ENCODE results near the gene UPF1.

Gene UPF1

DNA sequence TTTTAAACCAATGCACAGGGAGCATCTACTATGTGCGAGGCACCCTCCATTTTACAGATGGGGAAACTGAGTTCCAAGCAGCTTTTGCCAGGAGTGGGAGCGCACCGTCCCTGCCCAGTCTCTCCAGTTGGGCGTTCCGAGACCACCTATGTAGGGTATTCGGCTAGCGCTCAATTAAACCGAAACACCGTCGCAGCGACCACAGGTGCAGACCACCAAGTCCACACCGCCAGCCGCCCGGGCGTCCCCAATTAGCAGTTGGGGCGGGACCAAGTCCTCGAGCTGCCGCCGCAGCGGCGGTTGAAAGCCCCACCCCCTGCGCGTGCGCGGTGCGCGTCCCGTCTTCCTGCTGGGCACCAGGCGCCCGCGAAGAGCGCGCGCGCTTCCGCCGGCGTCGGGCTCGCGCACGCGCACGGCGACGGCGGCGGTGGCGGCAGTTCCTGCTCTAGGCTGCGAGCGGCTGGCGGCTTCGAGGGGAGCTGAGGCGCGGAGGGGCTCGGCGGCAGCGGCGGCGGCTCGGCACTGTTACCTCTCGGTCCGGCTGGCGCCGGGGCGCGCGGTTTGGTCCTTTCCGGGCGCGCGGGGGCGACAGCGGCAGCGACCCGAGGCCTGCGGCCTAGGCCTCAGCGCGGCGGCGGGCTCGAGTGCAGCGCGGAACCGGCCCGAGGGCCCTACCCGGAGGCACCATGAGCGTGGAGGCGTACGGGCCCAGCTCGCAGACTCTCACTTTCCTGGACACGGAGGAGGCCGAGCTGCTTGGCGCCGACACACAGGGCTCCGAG lies at the start of gene UPF1:
UPF1 (plus strand) TSS at position 436 of the 782 bp plus-strand sequence; CDS start at position 687, 251 bp downstream.
- peak; percentile 98 for DNase-seq (ENCODE audit: low spot score)

DNA sequence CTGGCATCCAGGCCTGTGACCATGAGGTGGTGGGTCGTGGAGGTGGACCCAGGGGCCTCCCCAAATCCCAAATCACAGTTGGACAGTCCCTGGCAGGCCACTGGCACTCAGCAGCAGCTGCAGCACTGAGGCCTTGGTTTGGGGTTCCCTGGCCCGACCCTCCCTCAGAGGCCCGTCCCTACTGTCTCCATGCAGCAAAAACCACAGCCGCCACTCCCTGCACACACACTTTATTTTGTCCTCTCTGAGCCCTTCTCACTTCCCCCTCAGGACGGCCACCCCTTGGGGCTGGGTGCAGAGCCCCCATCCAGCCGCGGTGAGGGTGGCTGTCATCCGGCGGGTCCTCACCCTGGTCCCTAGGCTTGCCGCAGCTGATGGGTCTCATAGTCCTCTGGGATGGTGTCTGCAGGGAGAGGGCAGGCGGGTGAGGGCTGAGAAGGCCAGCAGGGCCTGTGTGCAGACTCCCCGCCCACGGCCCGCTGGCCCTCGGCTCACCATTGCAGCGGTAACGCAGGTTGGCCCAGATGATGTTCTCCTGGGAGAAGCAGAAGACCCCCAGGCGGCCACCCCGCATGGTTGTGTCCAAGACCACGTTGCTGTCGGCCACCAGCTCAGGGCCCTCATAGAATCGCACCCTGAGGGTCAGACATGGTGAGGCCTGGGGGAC lies 49.1 kb upstream of the UPF1 start:
- DNase-seq (ENCODE audit: low spot score), result no peak

DNA sequence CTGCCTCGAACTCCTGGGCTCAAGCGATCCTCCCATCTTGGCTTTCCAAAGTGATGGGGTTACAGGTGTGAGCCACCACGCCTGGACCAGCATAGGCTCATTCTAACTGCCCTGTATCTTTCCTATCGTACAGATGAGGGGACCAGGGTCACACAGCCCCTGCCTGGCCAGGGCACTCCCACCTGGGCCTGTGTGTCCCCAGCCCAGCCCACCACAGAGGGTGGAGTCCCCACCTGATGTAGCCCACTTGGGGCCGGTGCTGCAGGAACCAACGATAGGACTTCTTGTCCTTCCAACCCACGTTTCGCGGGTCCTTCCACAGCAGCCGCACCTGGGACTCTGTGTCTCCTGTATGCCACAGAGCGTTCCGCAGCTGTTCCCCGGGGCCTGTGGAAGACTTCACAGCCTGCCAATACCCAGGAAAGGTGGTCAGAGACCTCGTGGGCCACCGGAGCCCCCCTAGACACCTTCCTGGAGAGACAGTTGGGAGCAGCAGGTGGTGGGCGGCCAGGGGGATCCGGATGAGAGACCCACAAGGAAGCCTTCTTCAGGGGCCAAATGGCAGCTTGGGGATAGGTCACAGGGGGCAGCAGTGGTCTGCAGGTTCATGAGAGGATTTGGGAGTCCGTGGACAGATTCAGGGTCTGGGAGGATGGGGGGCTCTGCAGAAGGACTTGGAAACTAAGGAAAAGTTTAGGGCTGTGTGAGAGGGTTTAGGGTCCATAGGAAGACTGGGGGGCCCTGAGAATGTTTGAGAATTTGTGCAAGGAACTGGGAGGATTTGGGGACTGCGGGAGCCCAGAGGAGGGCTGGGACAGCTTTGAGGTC lies 47.6 kb upstream of the UPF1 start:
- DNase-seq (ENCODE audit: low spot score), result no peak

DNA sequence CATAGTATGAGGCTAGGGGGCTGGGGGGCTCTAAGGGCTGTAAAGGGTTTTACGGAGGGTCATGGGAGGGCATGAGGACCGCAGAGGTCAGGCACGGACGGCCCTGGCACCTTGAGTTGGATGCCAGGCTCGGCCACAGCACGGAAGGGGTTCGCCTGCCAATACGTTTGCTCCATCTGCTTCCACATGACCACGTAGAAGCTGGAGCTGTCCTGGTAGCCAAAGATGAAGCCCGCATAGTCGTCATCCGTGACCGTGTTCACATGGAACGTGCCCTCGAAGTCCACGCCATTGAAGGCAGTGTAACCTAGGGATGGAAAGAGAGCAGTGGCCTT lies 47.0 kb upstream of the UPF1 start:
- peak; percentile 2 for DNase-seq (ENCODE audit: low spot score)

DNA sequence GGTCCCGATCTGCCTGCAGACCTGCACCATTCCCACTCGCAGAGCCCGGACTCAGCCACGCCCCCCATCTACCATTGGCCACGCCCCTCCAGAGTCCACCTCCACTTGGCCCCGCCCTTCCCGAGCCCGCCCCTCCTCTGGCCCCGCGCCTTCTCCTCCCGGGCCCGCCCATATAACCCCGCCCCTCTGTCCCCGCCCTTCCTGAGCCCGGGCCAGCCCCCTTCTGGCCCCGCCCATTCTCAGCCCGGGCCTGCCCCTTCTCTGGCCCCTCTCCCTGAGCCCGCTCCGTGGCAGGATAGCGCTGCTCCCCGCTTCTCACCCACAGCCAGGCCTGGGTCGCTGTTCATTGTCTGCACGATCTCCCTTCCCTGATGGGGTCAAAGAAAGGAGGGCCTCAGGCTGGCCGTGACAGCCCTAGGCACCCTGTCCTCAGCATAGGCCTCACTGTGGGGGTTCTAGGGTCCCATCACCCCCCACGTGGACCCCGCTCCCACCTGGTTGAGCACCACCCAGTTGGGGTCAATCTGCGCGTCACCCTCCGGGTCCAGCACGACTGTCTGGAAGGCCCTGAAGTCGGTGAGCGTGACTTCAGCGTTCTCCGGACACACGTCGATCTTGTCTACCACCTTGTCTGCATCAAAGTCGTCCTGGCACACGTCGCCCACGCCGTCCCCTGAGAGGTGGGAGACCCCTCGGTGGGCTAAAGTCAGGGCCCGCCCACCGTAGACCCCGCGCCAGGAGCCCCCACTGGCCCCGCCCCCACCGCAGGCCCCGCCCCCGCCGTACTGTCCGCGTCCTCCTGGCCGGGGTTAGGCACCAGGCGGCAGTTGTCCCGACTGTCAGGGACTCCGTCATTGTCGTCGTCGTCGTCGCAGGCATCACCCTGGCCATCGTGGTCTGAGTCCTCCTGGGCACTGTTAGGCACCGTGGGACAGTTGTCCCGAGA lies 46.3 kb upstream of the UPF1 start:
- DNase-seq (ENCODE audit: low spot score), result peak; percentile 100

DNA sequence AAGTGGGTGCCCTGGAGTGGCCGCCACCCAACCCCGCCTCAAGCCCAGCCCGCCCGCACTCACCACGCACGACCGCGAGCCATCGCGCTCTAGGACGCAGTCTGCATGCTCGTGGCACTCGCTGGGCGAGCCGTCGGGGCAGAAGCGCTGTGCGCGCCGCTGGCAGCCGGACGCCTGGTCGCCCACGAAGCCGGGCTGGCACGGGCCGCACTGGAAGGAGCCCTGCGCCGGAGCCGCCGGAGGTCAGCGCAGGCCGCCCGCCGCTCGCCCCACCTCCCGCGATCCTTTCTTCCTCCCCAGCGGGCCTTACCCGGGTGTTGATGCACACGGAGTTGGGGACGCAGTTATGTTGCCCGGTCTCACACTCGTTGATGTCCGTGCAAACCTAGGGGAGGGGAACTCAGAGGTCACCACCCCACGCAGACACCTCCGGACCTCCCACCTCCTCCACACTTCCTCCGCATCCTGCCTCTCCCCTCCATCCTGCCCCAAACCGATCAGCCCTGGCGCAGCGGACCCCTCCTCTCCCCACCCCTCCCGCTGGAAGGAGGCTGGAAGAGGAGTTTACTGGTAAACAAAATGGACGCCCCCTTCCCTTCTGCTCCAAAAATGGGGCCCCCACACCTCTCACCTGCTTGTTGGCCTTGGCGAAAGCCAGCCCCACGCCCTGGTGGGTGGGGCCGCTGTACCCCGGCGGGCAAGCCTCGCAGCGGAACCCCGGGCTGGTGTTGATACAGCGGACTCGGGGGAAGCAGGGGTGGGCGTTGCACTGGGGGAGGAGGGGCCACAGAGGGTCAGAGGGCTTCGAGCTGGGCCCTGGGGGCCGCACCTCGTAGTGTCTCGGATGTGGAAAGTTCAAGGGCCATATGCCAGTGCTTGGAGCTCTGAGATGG lies 43.0 kb upstream of the UPF1 start:
- DNase-seq (ENCODE audit: low spot score), result peak; percentile 33

DNA sequence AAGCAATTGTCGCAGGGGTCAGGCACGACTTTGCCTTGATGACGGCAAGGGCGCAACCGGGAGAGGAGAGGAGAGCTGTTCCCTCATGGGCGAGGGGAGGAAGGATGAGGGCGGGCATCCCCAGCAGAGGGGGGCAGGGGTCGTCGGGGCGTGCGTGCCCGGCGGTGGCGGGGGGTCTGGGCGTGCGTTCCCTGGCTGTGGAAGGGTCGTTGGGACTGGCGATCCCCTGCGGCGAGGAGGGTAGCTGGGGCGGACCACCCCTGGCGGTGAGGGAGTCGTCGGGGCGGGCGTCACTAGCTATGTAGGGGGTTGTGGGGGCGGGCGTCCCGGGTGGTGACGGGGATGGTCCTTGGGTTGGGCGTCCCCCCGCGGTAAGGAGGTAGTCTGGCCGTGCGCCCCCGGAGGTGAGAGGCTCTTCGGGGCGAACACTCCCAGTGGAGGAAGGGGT lies 42.3 kb upstream of the UPF1 start:
- peak; percentile 18 for DNase-seq (ENCODE audit: low spot score)

DNA sequence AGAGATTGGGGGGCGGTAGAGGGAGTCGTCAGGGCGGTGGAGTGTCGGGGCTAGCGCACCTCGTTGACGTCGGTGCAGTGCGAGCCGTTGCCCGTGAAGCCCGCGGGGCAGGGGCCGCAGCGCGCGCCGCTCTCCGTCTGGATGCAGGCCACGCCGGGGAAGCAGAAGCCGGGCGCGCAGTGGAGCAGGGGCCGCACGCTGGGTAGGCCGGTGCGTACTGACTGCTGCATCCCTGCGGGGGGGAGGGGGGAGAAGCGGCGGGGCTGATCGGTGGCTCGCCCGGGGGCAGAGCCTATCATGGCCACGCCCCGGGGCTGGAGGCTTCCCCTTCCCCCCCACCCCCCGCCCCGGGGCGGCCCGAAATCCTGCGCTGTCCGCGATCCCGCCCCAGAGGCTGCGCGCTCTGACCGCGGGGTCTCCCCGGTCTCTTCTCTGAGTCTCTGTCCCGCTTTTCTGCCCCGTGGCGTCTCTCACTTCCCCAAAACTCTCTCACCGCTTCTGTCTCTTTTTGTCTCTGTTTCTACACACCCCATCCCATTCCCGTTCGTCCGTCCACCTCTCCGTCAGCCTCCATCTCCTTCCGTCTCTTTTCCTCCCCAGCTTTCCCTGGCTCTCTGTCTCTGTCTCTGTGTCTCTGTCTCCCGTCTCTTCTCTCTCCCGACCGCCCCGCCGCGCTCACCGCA lies 41.7 kb upstream of the UPF1 start:
- peak; percentile 81 for DNase-seq (ENCODE audit: low spot score)

DNA sequence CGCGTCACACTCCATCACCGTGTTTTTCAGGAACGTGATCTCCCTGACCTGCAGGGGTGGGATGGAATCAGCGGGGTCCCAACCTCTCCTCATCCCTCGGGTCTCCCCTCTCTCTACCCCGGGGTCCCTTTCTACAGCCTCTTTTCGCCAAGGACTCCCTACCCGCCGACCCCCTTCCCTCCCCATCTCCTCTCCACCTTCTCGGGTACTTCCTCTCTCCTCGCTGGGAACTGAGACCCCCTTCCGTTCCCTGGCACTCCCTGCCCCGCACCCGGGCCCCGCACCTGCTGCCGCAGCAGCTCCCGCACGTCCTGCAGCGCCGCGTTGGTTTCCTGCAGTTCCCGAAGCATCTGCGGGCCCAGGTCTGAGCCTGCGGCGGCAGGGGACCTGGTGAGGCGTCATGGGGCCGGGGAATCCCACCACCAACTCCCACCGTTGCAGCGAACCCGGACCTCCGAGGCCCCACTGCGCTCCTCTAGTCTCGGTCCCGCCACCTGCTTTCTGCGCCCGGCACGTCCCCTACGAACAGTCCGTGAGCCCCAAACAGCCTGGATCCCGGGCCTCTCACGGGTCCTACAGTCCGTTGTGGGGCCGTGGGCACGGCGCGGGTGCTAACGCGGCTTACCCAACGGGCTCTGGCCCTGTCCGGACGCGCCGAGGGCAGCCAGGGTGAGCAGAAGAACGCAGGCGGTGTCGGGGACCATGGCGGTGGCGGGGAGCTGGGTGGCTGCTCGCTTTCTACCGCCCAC lies 41.0 kb upstream of the UPF1 start, which contains the start of gene COMP:
COMP (minus strand) TSS at position 740 of the 749 bp plus-strand sequence; CDS start at position 704, 36 bp downstream.
- peak; percentile 23 for DNase-seq (ENCODE audit: low spot score)

DNA sequence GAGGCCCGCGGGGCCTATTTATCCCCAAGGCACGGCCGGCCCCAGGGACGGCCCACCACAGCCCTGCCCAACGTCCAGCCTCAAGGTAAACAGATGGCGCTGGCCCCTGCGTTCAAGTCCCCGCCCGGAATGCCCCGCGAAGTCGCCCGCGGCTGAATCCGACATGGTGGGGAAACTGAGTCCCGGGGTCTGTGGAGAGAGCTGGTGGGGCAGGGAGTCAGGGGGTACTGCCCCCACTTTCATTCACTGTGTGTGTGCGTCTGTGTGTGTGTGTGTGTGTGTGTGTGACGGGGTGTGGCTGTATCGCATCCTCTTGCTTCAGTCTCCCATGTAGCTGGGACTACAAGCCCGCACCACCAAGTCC lies 40.5 kb upstream of the UPF1 start:
- DNase-seq (ENCODE audit: low spot score), result no peak

DNA sequence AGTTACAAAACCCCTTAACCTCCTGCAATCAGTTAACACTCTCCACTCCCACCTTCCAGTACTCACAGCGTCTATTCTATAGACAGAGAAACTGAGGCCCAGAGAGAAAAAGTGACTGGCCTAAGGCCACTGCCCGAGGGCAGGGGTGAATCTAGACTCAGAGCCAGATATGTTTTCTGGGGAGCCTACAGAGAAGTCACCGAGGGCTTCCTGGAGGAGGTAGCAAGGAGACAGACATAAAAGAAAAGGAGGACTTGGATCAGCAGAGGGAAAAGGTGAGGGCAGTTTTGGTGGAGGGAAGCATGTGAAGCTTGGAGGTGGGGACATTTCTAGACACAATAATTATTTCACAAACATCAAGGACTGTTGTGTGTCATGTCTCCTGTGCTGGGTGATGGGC lies 39.1 kb upstream of the UPF1 start:
- DNase-seq (ENCODE audit: low spot score), result no peak

DNA sequence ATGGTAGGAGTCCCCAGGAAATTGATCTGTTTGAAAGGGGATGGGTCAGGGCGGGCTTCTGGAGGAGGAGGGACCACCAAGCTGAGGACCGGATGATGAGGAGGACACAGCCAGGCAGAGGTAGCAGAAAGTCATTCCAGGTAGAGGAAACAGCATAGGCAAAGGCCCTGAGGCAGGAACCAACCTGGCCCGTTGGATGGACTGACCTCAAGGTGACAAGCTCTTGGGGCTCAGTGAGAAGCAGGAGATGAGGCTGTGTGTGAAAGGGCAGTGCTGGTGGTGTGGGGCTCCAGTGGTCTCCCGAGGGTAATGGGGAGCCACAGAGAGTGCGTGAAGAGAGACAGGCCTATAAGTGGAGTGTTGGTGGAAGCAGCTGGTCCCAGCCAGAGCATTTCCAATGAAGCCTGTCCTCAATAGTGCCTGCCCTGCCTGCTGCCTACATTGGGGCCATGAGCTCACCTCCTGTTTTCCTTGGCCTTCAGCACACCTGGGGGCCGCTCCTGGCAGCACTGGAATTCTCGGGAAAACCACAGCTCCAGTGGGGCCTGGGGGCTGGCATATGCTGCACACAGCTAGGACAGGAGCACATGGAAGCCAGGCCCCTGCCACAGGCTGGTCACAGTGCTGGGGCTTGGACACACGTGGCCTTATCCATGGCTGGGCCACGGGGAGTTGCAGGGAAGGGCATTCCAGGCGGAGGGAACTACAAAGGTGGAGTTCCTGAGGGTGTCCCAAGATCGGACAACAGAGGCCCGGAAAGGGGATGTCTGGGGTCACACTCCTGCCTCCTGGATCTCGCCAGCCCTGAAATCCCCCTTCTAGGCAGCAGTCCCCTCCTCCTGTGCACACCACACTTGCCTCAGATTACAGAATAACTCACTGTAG lies 38.4 kb upstream of the UPF1 start:
- peak; percentile 3 for DNase-seq (ENCODE audit: low spot score)

DNA sequence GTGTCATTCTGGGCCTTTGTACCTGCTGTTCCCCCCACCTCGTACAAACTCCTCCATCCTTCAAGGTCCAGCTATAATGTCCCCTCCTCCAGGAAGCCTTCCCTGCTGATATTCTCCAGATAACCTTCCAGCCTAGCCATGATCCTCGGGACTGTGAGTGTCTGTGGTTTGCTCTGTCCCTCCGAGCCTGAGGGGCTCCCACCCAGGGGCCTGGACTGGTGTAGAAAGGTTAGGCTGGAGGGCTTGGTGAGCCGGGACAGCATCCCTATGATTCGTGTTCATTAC lies 37.8 kb upstream of the UPF1 start:
- no peak for DNase-seq (ENCODE audit: low spot score)

DNA sequence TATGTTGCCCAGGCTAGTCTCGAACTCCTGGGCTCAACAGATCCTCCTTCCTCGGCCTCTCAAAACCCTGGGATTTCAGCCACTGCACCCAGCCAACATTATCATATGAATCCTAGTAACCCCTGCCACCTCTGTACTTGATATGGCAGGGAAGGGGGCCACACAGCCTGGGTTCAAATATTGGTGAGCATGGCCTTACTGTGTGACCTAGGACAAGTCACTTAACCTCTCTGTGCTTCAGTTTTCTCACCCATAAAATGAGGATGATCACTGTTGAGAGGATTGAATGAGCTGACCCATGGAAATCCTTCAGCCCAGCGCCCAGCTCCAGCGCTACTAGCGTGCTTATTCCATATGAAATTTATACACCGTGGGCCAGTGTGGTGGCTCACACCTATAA lies 37.1 kb upstream of the UPF1 start:
- no peak for DNase-seq (ENCODE audit: low spot score)

DNA sequence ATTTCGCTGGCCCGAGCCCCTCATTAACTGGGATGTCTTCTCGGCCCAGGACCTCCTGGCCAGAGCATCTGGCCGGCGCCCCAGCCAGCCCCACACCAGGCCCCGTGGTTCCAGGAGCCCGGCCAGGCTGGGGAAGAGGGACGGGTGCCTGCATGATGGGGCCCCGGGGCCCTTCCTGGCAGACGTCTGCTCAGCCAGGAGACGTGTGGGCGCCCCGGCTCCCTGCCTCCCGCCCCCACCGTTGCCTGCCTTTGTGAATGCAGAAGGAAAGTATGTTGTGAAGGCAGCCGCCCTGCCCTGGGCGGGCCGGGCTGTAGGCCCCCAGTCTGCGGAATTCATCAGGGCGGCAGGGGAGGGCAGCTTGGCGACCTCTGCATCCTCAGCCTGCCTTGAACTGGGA lies 36.2 kb upstream of the UPF1 start:
- DNase-seq (ENCODE audit: low spot score), result peak; percentile 48

DNA sequence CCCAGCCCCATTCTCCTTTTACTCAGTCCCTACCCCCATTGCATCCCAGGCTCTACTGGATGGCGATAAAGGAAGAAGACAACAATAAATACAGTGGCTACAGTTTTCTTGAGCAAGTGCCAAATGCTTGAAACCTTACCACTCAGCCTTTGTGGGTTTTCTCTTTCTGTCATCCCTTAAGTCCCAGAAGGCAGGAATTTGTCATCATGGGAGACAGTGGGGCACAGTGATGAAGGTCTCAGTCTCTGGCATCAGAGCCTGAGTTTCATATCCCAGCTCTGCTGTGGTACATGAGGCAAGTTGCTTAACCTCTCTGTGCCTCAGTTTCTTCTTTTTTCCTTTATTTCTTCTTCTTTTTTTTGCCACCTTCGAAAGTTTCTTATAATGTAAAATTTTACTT lies 35.5 kb upstream of the UPF1 start:
- DNase-seq (ENCODE audit: low spot score), result no peak

DNA sequence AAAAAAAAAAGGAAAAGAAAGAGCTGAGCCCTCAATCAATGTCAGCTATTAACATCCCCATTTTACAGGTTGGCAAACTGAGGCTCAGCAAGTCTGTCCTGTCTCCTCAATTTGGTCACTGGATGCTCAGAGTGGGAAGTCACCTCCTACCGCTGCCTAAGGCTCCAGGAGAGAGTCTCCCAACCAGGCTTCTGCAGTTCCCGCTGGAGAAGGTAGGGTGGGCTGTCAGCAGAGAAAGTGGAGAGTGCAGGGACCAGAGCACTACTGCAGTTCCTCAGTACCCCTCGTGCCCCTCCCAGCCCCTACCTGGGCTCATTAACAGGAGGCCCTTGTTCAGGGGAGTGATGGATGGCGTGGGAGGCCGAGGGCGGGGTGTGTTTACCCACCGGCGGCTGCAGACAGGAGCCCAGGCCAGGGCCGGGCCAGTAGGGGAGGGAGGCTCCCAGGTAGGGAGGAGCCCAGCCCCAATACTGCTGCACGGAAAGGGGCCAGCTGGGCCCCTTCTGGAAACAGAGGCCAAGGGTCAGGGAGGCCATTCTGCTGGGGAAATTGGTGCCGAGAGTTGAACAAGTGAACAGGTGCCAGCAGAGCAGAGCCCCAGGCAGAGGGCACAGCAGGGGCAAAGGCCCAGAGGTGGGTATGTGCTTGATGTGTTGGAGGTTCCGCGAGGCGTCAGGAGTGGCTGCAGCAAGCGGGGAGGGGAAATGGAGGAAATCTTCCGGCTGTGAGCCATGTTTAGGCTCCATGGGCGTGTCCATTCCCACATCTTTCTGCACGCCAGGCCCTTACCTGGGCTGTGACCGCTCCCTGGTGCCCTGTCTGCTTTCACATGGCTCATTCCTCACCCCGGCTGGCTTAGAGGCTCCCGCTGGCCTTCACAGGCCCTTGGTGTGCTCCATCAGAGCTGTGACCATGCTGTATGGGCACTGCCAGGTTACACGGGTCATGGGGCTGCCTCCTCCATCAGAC lies 33.1 kb upstream of the UPF1 start:
- DNase-seq (ENCODE audit: low spot score), result peak; percentile 56

Measured in iPS-NIHi11 (cell line).